OCI-LY7 (cell line): Measurements from ENCODE around the gene SHISAL2A.

Experiments used
- EZH2phosphoT487 ChIP-seq: fragments of 200-600 bp; sonication (generic); IDR thresholded peaks from 2 replicates; pipeline ENCODE4 v1.6.1; 2018; ENCODE audit warnings: low read depth, borderline replicate concordance, mild to moderate bottlenecking, mixed run types, antibody characterized with exemption, low read length, moderate library complexity, mixed read lengths
- TF ChIP-seq, protein P1 (sequence below): fragments of 200-600 bp; sonication (generic); conservative IDR thresholded peaks from 2 replicates; pipeline ENCODE4 v1.5.1; 2014; ENCODE audit warnings: mild to moderate bottlenecking, antibody characterized with exemption, low read length, moderate library complexity, mixed read lengths

- TF ChIP-seq, protein P1, sequence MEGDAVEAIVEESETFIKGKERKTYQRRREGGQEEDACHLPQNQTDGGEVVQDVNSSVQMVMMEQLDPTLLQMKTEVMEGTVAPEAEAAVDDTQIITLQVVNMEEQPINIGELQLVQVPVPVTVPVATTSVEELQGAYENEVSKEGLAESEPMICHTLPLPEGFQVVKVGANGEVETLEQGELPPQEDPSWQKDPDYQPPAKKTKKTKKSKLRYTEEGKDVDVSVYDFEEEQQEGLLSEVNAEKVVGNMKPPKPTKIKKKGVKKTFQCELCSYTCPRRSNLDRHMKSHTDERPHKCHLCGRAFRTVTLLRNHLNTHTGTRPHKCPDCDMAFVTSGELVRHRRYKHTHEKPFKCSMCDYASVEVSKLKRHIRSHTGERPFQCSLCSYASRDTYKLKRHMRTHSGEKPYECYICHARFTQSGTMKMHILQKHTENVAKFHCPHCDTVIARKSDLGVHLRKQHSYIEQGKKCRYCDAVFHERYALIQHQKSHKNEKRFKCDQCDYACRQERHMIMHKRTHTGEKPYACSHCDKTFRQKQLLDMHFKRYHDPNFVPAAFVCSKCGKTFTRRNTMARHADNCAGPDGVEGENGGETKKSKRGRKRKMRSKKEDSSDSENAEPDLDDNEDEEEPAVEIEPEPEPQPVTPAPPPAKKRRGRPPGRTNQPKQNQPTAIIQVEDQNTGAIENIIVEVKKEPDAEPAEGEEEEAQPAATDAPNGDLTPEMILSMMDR = no peak
- no peak for TF ChIP-seq EZH2phosphoT487
These were observed 30.7 kb upstream of the SHISAL2A start, which contains the start of gene GPX7 for GRCh38 chr1:52601991-52602855.
